GM21717 (cell line): Measurements from ENCODE around the gene TPBGL.

Experiments
- ATAC-seq: cut with Tn5 transposase; IDR thresholded peaks from one replicate; pipeline ENCODE4 v1.9.1; 2021; ENCODE audit warnings: mild to moderate bottlenecking, moderate library complexity; ENCODE audit not compliant: unreplicated experiment

Gene TPBGL

DNA sequence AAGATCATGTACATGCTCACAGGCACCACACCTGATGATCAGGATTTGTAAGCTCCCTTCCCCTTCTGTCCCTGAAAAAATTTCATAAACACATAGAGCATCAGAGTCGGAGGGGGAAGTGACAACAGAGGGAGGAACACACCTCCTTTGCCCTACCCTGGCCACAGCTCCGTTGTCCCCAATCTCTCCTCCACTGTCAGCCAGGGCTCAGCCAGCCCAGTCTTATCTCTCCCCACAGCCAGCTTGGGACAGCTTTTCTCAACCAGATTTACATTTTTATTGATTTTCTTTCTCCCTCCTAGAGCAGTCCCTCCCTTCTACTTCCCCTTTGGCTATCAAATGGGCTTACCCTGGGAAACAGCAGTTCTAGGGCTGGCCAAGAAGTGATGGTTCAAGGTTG, 32.1 kb upstream of the TPBGL start:
- no peak for ATAC-seq

DNA sequence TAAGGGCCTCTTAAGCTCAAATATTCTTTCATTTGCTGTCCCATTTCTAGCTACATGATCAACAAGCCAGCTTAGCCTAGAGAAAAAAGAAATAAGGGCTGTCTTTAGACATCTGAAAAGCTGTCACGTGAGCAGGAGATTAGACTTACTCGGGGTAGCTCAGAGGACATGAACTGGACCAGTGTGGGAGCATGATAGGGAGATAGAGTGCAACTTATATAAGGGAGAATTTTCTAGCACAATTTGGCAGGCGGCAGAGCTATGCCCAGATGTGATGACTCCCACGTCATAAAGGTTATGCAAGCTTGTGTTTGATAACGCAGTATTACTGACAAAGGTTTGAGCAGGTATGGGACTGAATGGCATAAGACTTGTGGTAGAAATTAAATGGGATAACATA, 28.2 kb upstream of the TPBGL start:
- no peak for ATAC-seq

DNA sequence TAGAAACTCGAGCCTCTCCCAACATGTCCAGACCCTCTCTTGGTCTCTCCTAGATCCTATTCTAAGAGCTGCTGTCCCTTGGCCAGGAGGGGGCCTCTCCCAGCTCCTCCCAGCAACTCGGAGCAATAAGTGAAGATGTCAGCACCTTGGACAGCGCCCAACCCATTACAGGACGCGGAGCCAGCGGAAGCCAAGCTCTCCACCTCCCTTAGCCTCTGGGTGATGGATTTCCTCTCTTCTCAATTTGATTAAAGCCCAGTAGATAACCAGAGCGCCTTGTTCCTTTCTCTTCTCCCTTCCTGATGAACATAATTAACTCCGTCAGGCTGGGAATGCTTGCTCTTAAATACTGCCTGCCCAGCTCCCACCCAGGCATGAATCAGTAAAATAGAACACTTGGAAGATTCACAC, 26.2 kb upstream of the TPBGL start:
- ATAC-seq = no peak

DNA sequence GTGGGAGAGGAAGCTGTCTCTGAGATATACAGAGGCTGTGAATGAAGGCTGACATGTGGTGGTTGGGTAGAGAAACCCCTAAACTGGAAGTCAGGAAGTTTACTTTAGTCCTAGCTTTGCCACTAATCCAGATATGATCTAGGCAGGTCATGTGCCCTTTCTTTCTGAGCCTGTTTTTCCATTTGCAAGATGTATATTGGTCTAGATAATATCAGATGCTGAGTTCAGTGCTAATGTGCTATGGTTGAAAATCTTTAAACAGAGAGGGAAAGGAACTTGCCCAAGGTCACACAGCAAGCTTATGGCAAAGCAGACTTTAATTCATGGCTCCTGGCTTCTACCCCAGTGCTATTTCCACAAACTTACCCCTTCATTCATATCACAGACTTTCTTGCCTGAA, 25.7 kb upstream of the TPBGL start:
- no peak for ATAC-seq

DNA sequence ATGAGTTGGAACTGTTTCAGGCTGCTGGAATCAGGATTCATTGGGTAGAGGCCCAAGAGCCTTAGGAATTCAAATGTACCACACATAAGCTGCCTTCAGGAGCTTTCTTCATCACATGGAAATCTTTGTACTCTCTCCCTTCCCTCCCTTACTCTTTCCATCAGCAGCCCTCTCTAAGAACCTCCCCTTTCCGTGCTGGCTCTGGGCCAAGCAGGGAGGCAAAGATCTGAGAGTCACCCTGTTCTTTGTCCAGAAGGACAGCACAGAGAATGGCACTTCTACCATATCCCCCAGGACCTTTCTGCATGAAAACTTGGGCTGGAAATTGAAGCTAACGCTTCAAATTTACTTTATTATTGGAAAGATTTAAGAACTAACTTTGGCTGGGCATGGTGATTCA, 20.7 kb upstream of the TPBGL start:
- no peak for ATAC-seq

DNA sequence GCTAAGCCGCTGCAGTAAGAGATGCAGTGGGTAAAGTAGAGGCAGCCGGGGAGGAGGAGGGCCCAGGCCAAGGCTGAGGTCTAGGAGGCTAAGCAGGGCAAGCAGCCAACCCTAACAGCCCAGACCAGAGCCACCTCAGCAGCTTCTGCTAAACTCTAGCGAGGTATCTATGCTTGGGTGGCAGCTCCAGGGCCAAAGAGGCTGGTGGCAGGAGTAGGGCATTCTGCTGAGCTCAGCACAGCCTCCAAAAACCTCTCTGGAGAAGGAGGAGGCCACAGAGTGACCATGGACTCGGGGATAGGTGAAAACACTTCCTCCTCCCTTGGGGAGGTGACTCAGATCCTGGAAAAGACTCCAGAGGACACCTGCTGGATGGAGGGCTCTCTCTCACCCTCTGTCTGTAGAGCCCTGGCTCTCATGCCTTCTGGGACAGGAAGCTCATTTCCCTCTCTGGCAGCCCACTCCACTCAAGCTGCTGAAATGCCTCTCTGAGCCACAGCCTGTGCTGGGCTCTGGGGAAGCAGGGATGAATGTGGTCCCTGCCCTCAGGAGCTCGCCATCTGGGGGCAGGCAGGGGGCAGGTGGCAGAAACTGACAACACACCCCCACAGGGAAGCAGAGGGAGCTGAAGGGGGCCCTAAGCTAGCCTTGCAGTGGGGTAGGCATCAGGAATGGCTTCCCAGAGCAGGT, 16.5 kb upstream of the TPBGL start:
- no peak for ATAC-seq

DNA sequence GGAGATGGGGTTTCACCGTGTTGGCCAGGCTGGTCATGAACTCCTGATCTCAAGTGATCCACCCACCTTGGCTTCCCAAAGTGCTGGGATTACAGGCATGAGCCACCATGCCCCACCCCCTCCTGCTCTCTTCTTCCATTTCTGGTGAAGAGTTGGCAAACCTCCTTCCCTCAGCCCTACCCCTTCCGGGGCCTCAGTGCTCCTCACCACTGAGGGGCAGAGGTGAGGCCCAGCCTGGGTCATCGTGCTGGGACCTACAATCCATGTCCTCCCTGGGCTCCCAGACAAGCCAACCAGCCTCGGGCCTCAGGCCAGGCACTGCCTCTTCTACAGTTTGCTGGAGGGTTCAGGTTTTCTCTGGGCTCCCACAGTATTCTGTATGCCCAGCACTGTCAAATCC, 14.8 kb upstream of the TPBGL start:
- no peak for ATAC-seq

DNA sequence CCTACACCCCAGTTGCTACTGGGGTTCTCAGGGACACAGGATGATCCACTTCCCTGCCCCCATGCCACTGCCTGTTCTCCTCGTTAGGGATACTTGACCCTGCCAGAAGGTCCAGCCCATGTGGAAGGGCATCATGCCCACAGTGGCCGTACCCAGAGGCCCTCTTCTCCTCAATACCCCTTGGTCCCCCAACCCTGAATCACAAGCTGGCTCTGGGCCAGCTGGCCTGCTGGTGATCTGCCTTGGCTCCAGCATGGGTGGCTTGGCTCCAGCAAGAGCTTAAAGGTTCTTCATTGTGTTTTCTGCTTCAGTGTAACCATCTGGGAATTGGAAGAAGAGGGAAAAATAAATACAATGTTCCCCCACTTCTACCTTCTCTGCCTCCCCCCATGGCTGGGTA, 11.1 kb upstream of the TPBGL start:
- ATAC-seq = no peak

DNA sequence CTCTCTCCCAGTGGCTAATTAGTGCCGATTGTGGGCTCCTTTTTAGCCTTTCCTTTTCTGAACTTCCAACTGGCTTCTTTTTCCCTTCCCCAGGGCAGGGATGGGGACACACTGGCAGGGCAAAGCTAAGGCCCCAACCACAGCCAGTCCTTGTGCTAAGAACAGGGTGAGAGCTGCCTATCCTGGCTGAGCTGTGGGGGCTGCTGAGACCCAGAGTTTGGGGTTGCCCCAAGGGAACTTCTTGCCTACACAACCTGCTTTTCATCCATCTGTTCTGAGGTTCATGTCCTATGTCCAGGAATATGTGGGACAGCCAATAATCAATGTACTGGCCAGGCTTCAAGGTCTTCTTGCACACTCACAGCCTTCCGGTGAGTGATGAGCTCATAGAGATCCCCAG, 10.0 kb upstream of the TPBGL start:
- no peak for ATAC-seq

DNA sequence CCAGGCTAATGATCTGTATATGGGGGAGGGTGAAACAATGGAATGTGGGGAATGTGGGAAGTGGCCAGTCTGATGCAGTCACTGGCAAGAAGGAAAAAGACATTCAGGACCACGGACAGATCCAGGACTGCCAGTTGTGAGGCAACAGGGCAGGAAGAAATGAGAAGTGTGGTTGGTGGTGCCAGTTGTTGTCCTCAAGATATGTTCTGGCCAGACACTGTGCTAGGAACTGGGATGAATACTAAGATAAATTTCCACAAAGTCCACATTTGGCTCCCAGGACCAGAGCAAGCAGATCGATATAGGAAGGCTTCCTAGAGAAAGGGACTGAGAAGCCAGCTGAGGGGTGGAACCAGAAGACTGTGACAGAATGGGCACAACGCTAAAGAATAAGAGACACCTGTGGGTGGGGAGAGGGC, 6.8 kb upstream of the TPBGL start:
- no peak for ATAC-seq

DNA sequence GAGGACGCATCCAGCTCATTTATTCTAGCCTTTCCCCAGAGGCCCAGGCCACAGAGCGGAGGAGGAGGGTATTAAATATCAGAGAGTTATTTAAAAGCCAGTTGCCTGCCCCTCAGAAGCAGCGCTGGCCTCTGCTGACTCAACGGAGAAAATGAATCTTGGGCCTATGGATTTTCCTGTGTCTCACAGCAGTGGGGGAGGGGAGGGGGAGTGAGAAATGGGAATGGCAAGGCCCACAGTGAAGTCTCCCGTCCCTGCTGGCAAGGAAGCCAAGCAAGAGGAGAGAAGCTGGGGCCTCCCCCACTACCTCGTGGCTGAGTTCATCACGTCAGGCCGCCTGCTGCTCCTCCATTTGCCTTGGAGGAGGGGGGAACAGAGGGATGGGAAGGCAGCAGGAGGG, 4.5 kb upstream of the TPBGL start:
- no peak for ATAC-seq

DNA sequence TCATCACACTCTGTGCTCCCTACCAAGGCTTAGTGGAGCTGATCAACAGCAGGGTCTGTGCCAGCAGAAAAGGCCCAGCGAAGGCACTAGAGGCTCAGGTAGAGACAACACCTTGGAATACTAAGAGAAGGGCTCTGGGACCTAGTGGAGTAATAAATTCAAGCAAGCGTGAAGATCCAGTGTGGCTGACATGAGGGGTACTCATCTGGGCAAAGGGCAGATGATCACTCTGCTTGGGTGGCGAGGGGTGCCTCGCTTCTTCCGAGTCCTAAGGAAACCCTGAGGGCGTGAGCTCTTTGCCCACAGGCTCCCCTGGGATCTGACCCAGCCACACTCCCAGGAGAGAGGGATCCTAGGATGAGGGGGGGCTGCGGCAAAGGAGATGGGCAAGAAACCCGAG, 3.5 kb upstream of the TPBGL start:
- no peak for ATAC-seq

DNA sequence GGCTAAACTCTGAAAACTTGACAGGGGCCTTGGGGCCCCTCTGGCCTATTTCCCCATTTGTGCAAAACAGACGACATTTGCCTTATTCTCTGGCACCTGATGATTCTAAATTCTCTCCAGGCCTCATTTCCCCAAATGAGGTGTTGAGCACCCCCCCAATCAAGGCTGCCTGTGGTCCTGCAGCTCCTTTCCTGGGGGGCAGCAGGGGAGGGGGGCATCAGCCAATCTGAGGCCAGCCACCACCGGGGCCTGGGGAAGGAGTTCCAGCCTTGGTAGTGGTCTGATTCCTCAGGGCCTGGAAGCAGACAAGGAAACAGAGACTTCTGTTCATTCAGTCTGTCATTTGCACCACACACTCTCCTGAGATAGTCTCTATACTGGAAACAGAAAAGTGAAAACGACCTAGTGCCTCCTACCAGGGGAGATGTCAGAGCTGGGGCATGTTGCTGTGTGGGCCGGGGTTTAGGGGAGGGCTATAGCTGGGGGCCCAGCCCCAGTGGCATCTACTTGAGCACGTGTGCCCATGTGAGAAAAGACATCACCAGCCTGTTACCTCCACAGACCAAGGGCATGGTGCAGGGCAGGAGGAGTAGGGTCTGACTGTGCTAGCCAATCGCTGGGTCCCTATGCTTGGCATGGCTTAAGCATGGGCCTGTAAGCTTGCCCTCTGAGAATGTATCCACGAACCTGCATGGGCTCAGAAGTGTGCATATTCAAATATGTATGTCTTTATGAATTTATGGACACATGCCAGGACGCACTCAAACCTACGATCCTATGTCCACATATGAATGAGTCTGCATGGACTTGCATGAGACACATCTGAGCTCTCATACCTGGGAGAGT, 1.8 kb upstream of the TPBGL start:
- no peak for ATAC-seq

DNA sequence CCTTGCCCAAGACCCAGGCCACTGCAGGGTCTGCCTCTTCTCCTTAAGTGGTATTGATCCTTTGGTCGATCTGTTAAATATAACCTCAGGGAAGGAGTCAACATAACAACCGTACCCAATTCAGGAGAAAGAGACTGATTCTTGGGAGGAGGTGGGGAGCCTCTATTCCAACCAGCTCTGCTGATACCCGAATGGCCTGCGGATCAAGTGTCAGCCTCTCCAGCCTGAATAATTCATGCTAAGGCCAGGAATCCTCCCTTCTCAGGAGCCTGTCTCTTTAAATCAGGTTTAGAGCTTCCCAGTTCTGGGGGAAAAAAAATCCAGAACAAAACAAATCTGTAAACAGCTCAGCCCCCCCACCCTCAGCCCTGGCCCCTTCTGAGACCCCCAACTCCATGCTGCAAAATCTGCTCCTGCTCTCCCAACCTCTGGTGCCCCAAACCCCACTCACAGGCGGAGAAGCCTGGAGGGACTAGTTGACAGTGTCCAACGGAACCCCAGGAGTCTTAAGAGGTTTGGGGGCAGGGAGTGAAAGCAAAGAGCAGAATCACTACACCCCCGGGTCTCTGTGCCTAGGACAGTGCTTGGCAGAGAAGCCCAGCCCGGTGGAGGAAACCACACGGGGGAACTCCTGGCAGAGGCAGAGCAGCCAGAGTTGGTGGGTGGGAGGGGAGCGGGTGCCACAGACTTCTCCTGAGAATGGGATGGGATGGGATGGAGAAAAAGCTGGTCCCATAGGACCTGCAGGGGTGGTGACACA, 863 bp upstream of the TPBGL start:
- ATAC-seq = no peak

DNA sequence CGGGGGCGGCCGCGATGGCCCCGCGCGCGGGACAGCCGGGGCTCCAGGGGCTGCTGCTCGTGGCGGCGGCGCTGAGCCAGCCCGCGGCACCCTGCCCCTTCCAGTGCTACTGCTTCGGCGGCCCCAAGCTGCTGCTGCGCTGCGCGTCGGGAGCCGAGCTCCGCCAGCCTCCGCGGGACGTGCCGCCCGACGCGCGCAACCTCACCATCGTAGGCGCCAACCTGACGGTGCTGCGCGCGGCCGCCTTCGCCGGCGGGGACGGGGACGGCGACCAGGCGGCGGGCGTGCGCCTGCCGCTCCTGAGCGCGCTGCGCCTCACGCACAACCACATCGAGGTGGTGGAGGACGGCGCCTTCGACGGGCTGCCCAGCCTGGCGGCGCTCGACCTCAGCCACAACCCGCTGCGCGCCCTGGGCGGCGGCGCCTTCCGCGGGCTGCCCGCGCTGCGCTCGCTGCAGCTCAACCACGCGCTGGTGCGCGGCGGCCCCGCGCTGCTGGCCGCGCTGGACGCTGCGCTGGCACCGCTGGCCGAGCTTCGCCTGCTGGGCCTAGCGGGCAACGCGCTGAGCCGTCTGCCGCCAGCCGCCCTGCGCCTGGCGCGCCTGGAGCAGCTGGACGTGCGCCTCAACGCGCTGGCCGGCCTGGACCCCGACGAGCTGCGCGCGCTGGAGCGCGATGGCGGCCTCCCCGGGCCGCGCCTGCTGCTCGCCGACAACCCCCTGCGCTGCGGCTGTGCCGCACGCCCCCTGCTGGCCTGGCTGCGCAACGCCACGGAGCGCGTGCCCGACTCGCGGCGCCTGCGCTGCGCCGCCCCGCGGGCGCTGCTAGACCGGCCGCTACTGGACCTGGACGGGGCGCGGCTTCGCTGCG, 697 bp downstream of the TPBGL start:
- ATAC-seq = no peak

DNA sequence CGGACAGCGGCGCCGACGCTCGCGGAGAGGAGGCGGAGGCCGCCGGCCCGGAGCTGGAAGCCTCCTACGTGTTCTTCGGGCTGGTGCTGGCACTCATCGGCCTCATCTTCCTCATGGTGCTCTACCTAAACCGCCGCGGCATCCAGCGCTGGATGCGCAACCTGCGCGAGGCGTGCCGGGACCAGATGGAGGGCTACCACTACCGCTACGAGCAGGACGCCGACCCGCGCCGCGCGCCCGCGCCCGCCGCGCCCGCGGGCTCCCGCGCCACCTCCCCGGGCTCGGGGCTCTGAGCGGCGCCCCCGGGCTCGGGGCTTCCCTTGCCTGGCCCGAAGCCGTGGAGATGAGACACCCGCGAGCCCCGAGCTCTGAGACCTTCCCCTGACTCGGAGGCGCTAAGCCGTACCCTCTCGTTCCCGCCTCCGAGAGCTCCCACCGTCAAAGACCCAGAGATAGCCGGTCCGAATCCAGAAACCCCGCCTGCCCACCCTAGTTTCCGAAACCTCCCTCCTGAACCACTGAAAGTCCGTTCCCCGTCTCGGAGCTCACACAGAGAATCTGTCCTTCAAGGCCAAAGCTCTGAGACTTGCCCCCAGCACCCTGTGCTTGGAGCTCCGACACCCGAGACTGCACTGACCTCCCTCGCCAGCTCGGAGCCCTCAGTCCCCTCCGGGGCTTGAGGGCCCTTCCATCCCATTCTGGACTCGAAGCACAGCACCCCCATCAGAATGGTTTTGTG, 1.5 kb downstream of the TPBGL start:
- ATAC-seq = no peak

DNA sequence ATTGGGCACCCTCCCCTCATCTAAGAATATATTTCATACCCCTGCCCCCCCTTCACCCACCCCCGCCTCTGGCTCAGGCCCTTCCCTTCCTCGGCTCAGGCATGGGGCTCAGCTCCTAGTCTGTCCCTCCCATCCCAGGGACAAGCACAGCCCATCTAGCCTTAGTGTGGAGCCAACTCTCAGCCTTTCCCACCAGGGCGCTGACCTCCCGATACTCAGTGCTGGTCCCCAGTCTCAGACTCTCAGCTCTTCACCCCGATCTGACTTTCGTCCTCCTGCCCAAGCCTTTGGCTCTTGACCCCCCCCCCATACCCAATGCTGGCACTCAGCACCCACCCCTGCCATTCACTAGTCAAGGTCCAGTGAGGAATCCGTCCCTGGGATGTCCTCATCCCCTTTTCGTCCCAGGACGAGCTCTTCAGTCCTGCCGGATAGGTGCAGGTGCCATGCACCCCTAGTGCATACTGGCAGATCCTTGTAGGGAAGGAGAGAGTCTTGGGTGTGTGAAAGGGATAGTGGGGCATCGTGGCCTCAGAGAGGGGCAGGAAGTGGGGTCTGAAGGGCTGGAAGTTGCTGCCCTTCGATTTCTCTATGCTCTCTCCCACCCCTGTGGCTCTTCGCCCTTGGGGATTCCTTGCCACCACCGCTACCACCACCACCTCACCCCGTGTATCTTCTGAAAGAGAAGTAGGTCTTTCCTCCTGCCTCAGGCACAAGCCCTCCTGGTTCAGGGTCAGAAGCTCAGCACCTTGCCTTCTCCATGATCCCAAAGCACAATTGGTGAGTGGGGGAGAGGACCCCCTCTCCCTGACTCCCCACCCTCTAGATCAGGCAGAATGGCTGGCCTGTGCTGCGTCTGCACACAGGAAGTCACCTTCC, 2.4 kb downstream of the TPBGL start:
- ATAC-seq = no peak

DNA sequence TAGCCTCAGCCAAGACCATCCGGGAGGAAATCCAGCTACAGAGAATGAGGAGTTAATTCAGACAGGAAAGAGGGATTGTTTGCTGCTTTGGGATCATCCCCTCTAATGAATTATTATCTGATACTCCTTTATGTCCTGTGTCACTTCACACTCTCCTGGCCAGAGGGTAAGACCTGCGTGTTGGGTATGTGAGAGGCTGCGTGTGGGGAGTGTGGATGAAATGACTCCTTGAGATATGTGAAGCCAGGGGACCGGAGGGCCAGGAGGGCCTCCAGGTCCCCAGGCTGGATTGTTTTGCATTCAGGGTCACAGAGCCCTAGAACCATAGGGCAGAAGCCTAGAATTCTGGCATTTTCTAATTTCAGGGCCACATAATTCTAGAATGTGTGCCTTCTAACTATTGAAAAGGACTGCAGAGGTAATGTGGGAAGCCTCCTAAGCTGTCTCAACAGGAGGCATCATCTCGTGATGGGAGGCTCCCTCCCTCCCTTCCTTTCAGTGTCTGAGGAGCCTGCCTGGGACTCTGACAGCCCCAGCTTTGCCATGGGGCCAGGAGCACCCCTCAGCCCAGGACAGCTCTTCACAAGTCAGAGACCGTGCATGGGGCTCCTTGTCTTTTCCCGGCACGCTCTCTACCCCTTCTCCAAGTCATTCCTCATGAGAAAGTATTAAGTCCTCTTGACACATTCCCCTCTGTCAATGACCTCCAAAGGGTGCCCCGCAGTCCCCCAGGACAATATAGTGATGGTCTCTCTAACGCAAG, 3.7 kb downstream of the TPBGL start:
- ATAC-seq = no peak
